Smooth muscle cell (in vitro differentiated cells): ENCODE data around the gene TALDO1. TPM values are rescaled to one million over a fixed set of nuclear protein-coding genes. Genes with fewer than 3 reads are reported as not detected.

Experiments
- DNase-seq: peaks from one replicate; lab custom pipeline; 2025; ENCODE audit not compliant: unreplicated experiment; lab: John Stamatoyannopoulos, UW
- H2AFZ ChIP-seq: fragments of 200-600 bp; sonication (generic); 2 replicates; pipeline ENCODE4 v1.6.0; 2016; ENCODE audit warnings: antibody characterized with exemption, low read depth, mild to moderate bottlenecking
- H3F3A ChIP-seq: fragments of 200-600 bp; sonication (generic); 2 replicates; pipeline ENCODE4 v1.6.0; 2017; ENCODE audit warnings: antibody characterized with exemption, low read depth
- H3K27ac ChIP-seq: fragments of 200-600 bp; sonication (generic); 2 replicates; pipeline ENCODE4 v1.5.1; 2016; ENCODE audit warnings: low read depth, mild to moderate bottlenecking
- H3K27me3 ChIP-seq: fragments of 200-600 bp; sonication (generic); 2 replicates; pipeline ENCODE4 v1.6.1; 2016; ENCODE audit warnings: low read depth, mild to moderate bottlenecking
- H3K36me3 ChIP-seq: fragments of 200-600 bp; sonication (generic); 2 replicates; pipeline ENCODE4 v1.5.1; 2016; ENCODE audit warnings: low read depth
- H3K4me1 ChIP-seq: fragments of 200-600 bp; sonication (generic); 2 replicates; pipeline ENCODE4 v1.5.1; 2016; ENCODE audit warnings: low read depth
- H3K4me2 ChIP-seq: fragments of 200-600 bp; sonication (generic); 2 replicates; pipeline ENCODE4 v1.6.0; 2016; ENCODE audit warnings: mild to moderate bottlenecking
- H3K4me3 ChIP-seq: fragments of 200-600 bp; sonication (generic); 2 replicates; pipeline ENCODE4 v1.5.1; 2016; ENCODE audit warnings: mild to moderate bottlenecking
- H3K79me2 ChIP-seq: fragments of 200-600 bp; sonication (generic); 2 replicates; pipeline ENCODE4 v1.6.0; 2016; ENCODE audit warnings: low read depth, mild to moderate bottlenecking
- H3K9ac ChIP-seq: fragments of 200-600 bp; sonication (generic); 2 replicates; pipeline ENCODE4 v1.6.0; 2016; ENCODE audit warnings: low read depth
- H3K9me3 ChIP-seq: fragments of 200-600 bp; sonication (generic); replicated peaks from 2 replicates; pipeline ENCODE4 v1.5.1; 2016; ENCODE audit warnings: low read depth
- H4K20me1 ChIP-seq: fragments of 200-600 bp; sonication (generic); 2 replicates; pipeline ENCODE4 v1.6.0; 2016; ENCODE audit warnings: low read depth
- WGBS: methylation state at CpG from one replicate; pipeline ENCODE4 v1.1.7; 2016; ENCODE audit warnings: low lambda C conversion rate; 5-methylcytosine and 5-hydroxymethylcytosine counted together
- polyA plus RNA-seq: library from polyadenylated mRNA; unstranded; fragments of >200 nt; fragmentation: Nextera tagmentation; extraction: Ambion mirVana; gene quantifications from 2 replicates; pipeline ENCODE4 v1.2.1, GENCODE V29; 2016
- total RNA-seq: library from RNA; depleted of rRNA; stranded (reverse); fragments of >200 nt; gene quantifications from 2 replicates; pipeline ENCODE4 v1.2.3, GENCODE V29; 2014
- TF ChIP-seq, protein P1 (sequence below): fragments of 200-600 bp; sonication (generic); IDR thresholded peaks from 2 replicates; pipeline ENCODE4 v1.5.1; 2017; ENCODE audit warnings: borderline replicate concordance, mild to moderate bottlenecking, antibody characterized with exemption; ENCODE audit not compliant: insufficient read depth, poor library complexity, severe bottlenecking

TALDO1 gene
- total and polyA plus RNA-seq, 2 experiments from 2014 or later, result 100 to 155 TPM

DNA sequence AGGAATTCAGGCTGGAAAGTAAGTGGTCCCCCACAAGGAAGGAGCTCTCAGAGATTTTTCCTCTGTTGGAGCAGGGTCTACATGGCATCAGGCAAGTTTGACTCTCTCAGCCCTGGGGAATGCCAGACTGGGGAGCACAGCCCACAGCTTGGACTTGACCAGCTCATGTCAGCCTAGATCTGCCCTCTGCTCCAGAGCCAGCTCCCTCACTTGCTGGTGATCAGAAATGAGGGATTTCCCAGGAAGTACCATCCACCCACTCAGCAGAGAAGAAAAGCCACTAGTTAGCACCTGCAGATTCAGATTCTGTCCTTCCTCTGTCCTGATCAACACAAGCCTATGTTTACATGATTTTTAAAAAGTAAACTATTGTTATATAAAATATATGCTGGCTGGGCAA is 13.0 kb downstream of the TALDO1 start:
- DNase-seq, result no peak
- peaks cover 62% of the 10 kb centered on the region for H4K20me1 ChIP-seq

DNA sequence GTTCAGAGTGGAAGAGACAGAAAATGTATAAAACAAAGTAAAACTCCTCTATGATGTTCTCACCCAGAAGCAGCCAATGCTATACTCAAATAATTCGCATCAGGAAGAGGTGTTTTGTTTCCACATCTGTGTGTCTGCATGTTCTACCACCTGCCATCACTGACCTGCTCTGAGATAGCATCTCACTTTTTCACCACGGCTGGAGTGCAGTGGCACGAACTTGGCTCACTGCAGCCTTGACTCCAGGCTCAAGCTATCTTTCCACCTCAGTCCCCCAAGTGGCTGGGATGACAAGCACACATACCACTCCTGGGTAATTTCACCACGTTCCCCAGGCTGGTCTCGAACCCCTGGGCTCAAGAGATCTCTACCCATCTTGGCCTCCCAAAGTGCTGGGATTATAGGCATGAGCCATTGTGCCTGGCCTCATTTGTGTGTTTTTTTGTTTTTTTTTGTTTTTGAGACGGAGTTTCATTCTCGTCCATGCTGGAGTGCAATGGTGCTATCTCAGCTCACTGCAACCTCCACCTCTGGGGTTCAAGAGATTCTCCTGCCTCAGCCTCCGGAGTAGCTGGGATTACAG is 14.4 kb downstream of the TALDO1 start:
- no peak for DNase-seq
- Histone ChIP-seq H4K20me1 (peaks cover 59% of the 10 kb centered on the region), H3K9ac (no peak overlapping the region), H3K9me3 (no peaks in the 10 kb centered on the region), H3K27ac (no peak overlapping the region), H2AFZ (no peak overlapping the region), H3K4me1 (no peaks in the 10 kb centered on the region), H3K79me2 (no peaks in the 10 kb centered on the region), H3F3A (peaks cover 12% of the 10 kb centered on the region), H3K27me3 (no peaks in the 10 kb centered on the region), H3K4me2 (no peak overlapping the region), H3K4me3 (no peak overlapping the region), H3K36me3 (peaks cover 9% of the 10 kb centered on the region)
- WGBS, result 94% methylated on average over 8 of the region's 8 CpGs
- TF ChIP-seq, protein P1, sequence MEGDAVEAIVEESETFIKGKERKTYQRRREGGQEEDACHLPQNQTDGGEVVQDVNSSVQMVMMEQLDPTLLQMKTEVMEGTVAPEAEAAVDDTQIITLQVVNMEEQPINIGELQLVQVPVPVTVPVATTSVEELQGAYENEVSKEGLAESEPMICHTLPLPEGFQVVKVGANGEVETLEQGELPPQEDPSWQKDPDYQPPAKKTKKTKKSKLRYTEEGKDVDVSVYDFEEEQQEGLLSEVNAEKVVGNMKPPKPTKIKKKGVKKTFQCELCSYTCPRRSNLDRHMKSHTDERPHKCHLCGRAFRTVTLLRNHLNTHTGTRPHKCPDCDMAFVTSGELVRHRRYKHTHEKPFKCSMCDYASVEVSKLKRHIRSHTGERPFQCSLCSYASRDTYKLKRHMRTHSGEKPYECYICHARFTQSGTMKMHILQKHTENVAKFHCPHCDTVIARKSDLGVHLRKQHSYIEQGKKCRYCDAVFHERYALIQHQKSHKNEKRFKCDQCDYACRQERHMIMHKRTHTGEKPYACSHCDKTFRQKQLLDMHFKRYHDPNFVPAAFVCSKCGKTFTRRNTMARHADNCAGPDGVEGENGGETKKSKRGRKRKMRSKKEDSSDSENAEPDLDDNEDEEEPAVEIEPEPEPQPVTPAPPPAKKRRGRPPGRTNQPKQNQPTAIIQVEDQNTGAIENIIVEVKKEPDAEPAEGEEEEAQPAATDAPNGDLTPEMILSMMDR, result no peak

More for the DNA sequence above, 13.0 kb downstream of the TALDO1 start:
- Histone ChIP-seq H3K27ac (no peak overlapping the region), H3K9ac (no peak overlapping the region), H3K27me3 (no peaks in the 10 kb centered on the region), H3K36me3 (peaks cover 9% of the 10 kb centered on the region), H3K4me1 (no peaks in the 10 kb centered on the region), H3K4me2 (no peak overlapping the region), H3K4me3 (no peak overlapping the region), H3K79me2 (no peaks in the 10 kb centered on the region), H2AFZ (no peak overlapping the region), H3F3A (peaks cover 8% of the 10 kb centered on the region), H3K9me3 (no peaks in the 10 kb centered on the region)
- TF ChIP-seq, protein P1, result no peak

DNA sequence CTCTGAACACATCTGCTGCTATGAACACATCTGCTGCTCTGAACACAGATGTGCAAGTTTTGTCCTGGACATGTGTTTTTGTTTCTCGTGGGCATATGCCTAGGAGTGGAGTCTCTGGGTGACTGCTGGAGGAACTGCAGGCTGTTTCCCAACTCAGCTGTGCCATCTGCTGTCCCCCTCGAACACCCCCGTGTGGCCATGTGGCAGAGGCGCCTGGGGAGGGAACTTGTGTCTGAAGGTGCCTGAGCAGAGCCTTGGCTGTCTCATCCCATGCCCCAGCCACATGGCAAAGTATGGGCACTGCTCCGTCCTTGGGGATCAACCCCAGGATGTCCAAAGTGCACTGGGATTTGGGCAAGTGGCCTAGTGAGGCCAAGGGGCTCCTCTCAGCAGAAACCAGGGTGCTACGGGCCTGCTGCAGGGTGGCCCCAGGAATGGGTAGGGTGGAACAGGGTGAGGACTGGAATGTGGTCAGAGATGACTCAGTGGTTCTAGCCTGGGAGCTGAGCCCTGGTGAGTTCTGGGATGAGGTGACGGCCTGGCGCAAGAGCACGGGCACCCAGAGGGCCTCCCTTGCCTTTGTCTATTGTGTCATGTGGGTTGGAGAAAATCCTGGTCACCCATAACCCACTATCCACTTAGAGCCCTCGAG is 15.3 kb downstream of the TALDO1 start:
- H3K27me3 ChIP-seq, result no peaks in the 10 kb centered on the region
- H3K4me1 ChIP-seq, result no peaks in the 10 kb centered on the region
- peaks cover 59% of the 10 kb centered on the region for H4K20me1 ChIP-seq
- no peak overlapping the region for H3K9ac ChIP-seq
- WGBS, result 79% methylated on average over 10 of the region's 10 CpGs
- no peaks in the 10 kb centered on the region for H3K9me3 ChIP-seq
- no peak for DNase-seq
- peaks cover 16% of the 10 kb centered on the region for H3F3A ChIP-seq
- H3K36me3 ChIP-seq, result peaks cover 6% of the 10 kb centered on the region
- TF ChIP-seq, protein P1, result peak; percentile 15
- no peak overlapping the region for H3K27ac ChIP-seq
- H3K79me2 ChIP-seq, result no peaks in the 10 kb centered on the region
- H3K4me2 ChIP-seq, result no peak overlapping the region
- H3K4me3 ChIP-seq, result no peak overlapping the region
- H2AFZ ChIP-seq, result no peak overlapping the region

DNA sequence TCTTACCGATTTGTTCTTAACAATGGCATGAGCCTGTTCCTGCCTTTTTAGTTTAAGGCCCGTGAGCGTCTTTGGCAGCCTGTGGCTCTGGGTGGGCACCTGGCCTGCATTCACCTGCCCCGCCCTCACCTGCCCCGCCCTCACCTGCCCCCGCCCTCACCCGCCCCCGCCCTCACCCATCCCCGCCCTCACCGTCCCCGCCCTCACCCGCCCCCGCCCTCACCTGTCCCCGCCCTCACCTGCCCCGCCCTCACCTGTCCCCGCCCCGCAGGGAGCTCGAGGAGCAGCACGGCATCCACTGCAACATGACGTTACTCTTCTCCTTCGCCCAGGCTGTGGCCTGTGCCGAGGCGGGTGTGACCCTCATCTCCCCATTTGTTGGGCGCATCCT is 15.8 kb downstream of the TALDO1 start:
- no peak overlapping the region for H3K4me3 ChIP-seq
- 60% methylated on average over 14 of the region's 24 CpGs for WGBS
- no peaks in the 10 kb centered on the region for H3K27me3 ChIP-seq
- H2AFZ ChIP-seq, result no peak overlapping the region
- no peak overlapping the region for H3K4me2 ChIP-seq
- TF ChIP-seq, protein P1, result no peak
- H3K79me2 ChIP-seq, result no peaks in the 10 kb centered on the region
- no peaks in the 10 kb centered on the region for H3K9me3 ChIP-seq
- no peak overlapping the region for H3K9ac ChIP-seq
- peaks cover 6% of the 10 kb centered on the region for H3K36me3 ChIP-seq
- H3F3A ChIP-seq, result peaks cover 16% of the 10 kb centered on the region
- no peak overlapping the region for H3K27ac ChIP-seq
- no peak for DNase-seq
- no peaks in the 10 kb centered on the region for H3K4me1 ChIP-seq
- H4K20me1 ChIP-seq, result peaks cover 59% of the 10 kb centered on the region
